CD4-positive, CD25-positive, alpha-beta regulatory T cell (primary cell): ENCODE results near the gene SPNS2. TPM values are rescaled to one million over a fixed set of nuclear protein-coding genes. Genes with fewer than 3 reads are reported as not detected.

Experiments used
- ATAC-seq, 2 donors: fragments of 150-1000 bp; cut with Tn5 transposase; one replicate each; pipeline ENCODE4 v1.10.0; 2021; ENCODE audit warnings: low read depth in 2 of 2, moderate number of reproducible peaks in 2 of 2, moderate library complexity in 1 of 2
- DNase-seq, 3 donors: peaks; one replicate each; pipeline versions ENCODE4 v3.0.0 to v3.0.0-alpha.2; 2012 to 2022; ENCODE audit warnings: mixed read lengths in 1 of 3
- H3K27ac ChIP-seq: one replicate; pipeline ENCODE4 v1.7.0; 2013; ENCODE audit warnings: mild to moderate bottlenecking, low read length; ENCODE audit not compliant: insufficient read depth, poor library complexity, severe bottlenecking
- H3K27me3 ChIP-seq: one replicate; pipeline ENCODE4 v1.7.0; 2013; ENCODE audit warnings: low read length; ENCODE audit not compliant: control insufficient read depth, insufficient read depth
- H3K36me3 ChIP-seq: one replicate; pipeline ENCODE4 v1.7.0; 2013; ENCODE audit warnings: mild to moderate bottlenecking, low read length, moderate library complexity; ENCODE audit not compliant: control insufficient read depth, insufficient read depth
- H3K4me1 ChIP-seq: 2 replicates; pipeline ENCODE4 v1.7.0; 2013; ENCODE audit warnings: mild to moderate bottlenecking, low read length; ENCODE audit not compliant: insufficient read depth, control insufficient read depth, poor library complexity, severe bottlenecking
- H3K4me3 ChIP-seq: one replicate; pipeline ENCODE4 v1.7.0; 2013; ENCODE audit warnings: low read depth, mild to moderate bottlenecking, low read length, moderate library complexity
- H3K9me3 ChIP-seq, 2 experiments: 1 replicate in 1 of 2; 2 replicates in 1 of 2; pipeline ENCODE4 v1.7.0; 2013; ENCODE audit warnings: low read length in 2 of 2, mild to moderate bottlenecking in 1 of 2, moderate library complexity in 1 of 2; ENCODE audit not compliant: control insufficient read depth in 2 of 2
- H3K27ac Mint-ChIP-seq, 3 donors: one replicate each; pipeline ENCODE4 v1.8.0; 2020 to 2022; ENCODE audit warnings: mild to moderate bottlenecking in 3 of 3, mixed read lengths in 3 of 3, moderate library complexity in 2 of 3
- H3K27me3 Mint-ChIP-seq: one replicate; pipeline ENCODE4 v1.8.0; 2022; ENCODE audit warnings: mild to moderate bottlenecking, mixed read lengths
- H3K36me3 Mint-ChIP-seq: one replicate; pipeline ENCODE4 v1.8.0; 2020; ENCODE audit warnings: mixed read lengths
- H3K4me1 Mint-ChIP-seq, 4 donors: one replicate each; pipeline ENCODE4 v1.8.0; 2020 to 2022; ENCODE audit warnings: mixed read lengths in 4 of 4, mild to moderate bottlenecking in 1 of 4
- H3K4me3 Mint-ChIP-seq, 4 donors: one replicate each; pipeline ENCODE4 v1.8.0; 2020 to 2022; ENCODE audit warnings: mild to moderate bottlenecking in 4 of 4, mixed read lengths in 4 of 4, moderate library complexity in 3 of 4
- H3K9me3 Mint-ChIP-seq, 7 donors: one replicate each; pipeline ENCODE4 v1.8.0; 2020 to 2022; ENCODE audit warnings: mixed read lengths in 7 of 7, mild to moderate bottlenecking in 3 of 7, moderate library complexity in 2 of 7
- polyA plus RNA-seq, 4 donors: library from polyadenylated mRNA; unstranded; fragments of 300-500 nt; fragmentation: Illumina TruSeq; gene quantifications; one replicate each; pipeline ENCODE4 v1.2.3, GENCODE V29; 2021
- total RNA-seq: library from RNA; stranded (reverse); gene quantifications from one replicate; pipeline ENCODE4 v1.2.3, GENCODE V29; 2022

Gene SPNS2
- total and polyA plus RNA-seq, 5 donors from 2014 or later = 0.94 TPM; not detected in 4

GRCh38 chr17:4508207-4508606 lies 9.5 kb downstream of the SPNS2 start:
- H3K36me3 Mint-ChIP-seq = no peaks in the 10 kb centered on the region
- no peak for DNase-seq
- Histone ChIP-seq H3K27ac (no peak overlapping the region), H3K36me3 (no peaks in the 10 kb centered on the region), H3K4me1 (peaks cover 13% of the 10 kb centered on the region), H3K4me3 (no peak overlapping the region), H3K27me3 (no peaks in the 10 kb centered on the region), H3K9me3 (no peaks in the 10 kb centered on the region)
- no peaks in the 10 kb centered on the region for H3K9me3 Mint-ChIP-seq
- H3K27ac Mint-ChIP-seq = no peak overlapping the region
- H3K4me3 Mint-ChIP-seq = no peak overlapping the region
- H3K4me1 Mint-ChIP-seq = peaks cover 0 to 23% (median 11%) of the 10 kb centered on the region in 4 donors
- no peak for ATAC-seq
- peaks cover 17% of the 10 kb centered on the region for H3K27me3 Mint-ChIP-seq

GRCh38 chr17:4509401-4509800 lies 10.7 kb downstream of the SPNS2 start:
- peak; percentile 45 to 48 for ATAC-seq
- H3K4me1 Mint-ChIP-seq = peaks cover 0 to 21% (median 9%) of the 10 kb centered on the region in 4 donors

GRCh38 chr17:4509923-4510617 lies 11.4 kb downstream of the SPNS2 start:
- no peaks in the 10 kb centered on the region for H3K9me3 ChIP-seq
- no peaks in the 10 kb centered on the region for H3K36me3 ChIP-seq
- H3K4me3 Mint-ChIP-seq = no peak overlapping the region
- no peak for ATAC-seq
- no peak overlapping the region for H3K27ac ChIP-seq
- H3K4me1 ChIP-seq = peaks cover 6% of the 10 kb centered on the region
- no peak overlapping the region for H3K4me3 ChIP-seq
- no peaks in the 10 kb centered on the region for H3K27me3 ChIP-seq
- H3K27me3 Mint-ChIP-seq = no peaks in the 10 kb centered on the region
- no peaks in the 10 kb centered on the region for H3K9me3 Mint-ChIP-seq
- H3K27ac Mint-ChIP-seq = no peak overlapping the region
- peaks cover 0 to 16% (median 9%) of the 10 kb centered on the region in 4 donors for H3K4me1 Mint-ChIP-seq
- no peak for DNase-seq
- H3K36me3 Mint-ChIP-seq = no peaks in the 10 kb centered on the region

More at GRCh38 chr17:4509401-4509800, 10.7 kb downstream of the SPNS2 start:
- peaks cover 7% of the 10 kb centered on the region for H3K4me1 ChIP-seq
- Mint-ChIP-seq H3K36me3 (no peaks in the 10 kb centered on the region), H3K4me3 (no peak overlapping the region), H3K9me3 (no peaks in the 10 kb centered on the region), H3K27me3 (peaks cover 5% of the 10 kb centered on the region), H3K27ac (peak overlapping the region in 1 of 3 donors; percentile 36)
- H3K4me3 ChIP-seq = no peak overlapping the region
- DNase-seq = peak in 1 of 3 donors; percentile 45
- no peaks in the 10 kb centered on the region for H3K27me3 ChIP-seq
- H3K9me3 ChIP-seq = no peaks in the 10 kb centered on the region
- no peaks in the 10 kb centered on the region for H3K36me3 ChIP-seq
- H3K27ac ChIP-seq = no peak overlapping the region

GRCh38 chr17:4510618-4510941 lies 11.9 kb downstream of the SPNS2 start:
- Mint-ChIP-seq H3K9me3 (no peaks in the 10 kb centered on the region), H3K4me1 (peaks cover 0 to 16% (median 9%) of the 10 kb centered on the region in 4 donors), H3K27ac (peak overlapping the region in 1 of 3 donors; percentile 55), H3K4me3 (no peak overlapping the region), H3K36me3 (no peaks in the 10 kb centered on the region), H3K27me3 (no peaks in the 10 kb centered on the region)
- DNase-seq = no peak
- Histone ChIP-seq H3K4me3 (no peak overlapping the region), H3K27ac (no peak overlapping the region), H3K9me3 (no peaks in the 10 kb centered on the region), H3K36me3 (no peaks in the 10 kb centered on the region), H3K27me3 (no peaks in the 10 kb centered on the region), H3K4me1 (peaks cover 6% of the 10 kb centered on the region)
- ATAC-seq = no peak

- H3K27ac Mint-ChIP-seq = peak overlapping the region in 1 of 3 donors; percentile 55
- DNase-seq (no peak), ATAC-seq (no peak)
- Histone ChIP-seq H3K9me3 (no peaks in the 10 kb centered on the region), H3K27ac (no peak overlapping the region), H3K27me3 (no peaks in the 10 kb centered on the region), H3K36me3 (no peaks in the 10 kb centered on the region), H3K4me3 (no peak overlapping the region), H3K4me1 (peaks cover 6% of the 10 kb centered on the region)
- no peaks in the 10 kb centered on the region for H3K36me3 Mint-ChIP-seq
- no peak overlapping the region for H3K4me3 Mint-ChIP-seq
- no peaks in the 10 kb centered on the region for H3K9me3 Mint-ChIP-seq
- H3K27me3 Mint-ChIP-seq = no peaks in the 10 kb centered on the region
- H3K4me1 Mint-ChIP-seq = peaks cover 0 to 16% (median 9%) of the 10 kb centered on the region in 4 donors
Observed at GRCh38 chr17:4511199-4511932, 12.7 kb downstream of the SPNS2 start.

GRCh38 chr17:4512156-4513112 lies 13.8 kb downstream of the SPNS2 start:
- H3K4me1 ChIP-seq = peaks cover 6% of the 10 kb centered on the region
- DNase-seq (no peak), ATAC-seq (no peak)
- Mint-ChIP-seq H3K9me3 (no peaks in the 10 kb centered on the region), H3K4me3 (no peak overlapping the region), H3K27me3 (no peaks in the 10 kb centered on the region), H3K27ac (peak overlapping the region in 1 of 3 donors; percentile 42), H3K36me3 (no peaks in the 10 kb centered on the region), H3K4me1 (peaks cover 0 to 16% (median 9%) of the 10 kb centered on the region in 4 donors)
- no peaks in the 10 kb centered on the region for H3K27me3 ChIP-seq
- no peaks in the 10 kb centered on the region for H3K36me3 ChIP-seq
- no peak overlapping the region for H3K4me3 ChIP-seq
- H3K9me3 ChIP-seq = no peaks in the 10 kb centered on the region
- no peak overlapping the region for H3K27ac ChIP-seq

- H3K27me3 Mint-ChIP-seq = no peaks in the 10 kb centered on the region
- no peaks in the 10 kb centered on the region for H3K9me3 Mint-ChIP-seq
- DNase-seq (no peak), ATAC-seq (no peak)
- H3K4me3 ChIP-seq = no peak overlapping the region
- no peak overlapping the region for H3K4me3 Mint-ChIP-seq
- H3K27ac ChIP-seq = no peak overlapping the region
- no peaks in the 10 kb centered on the region for H3K36me3 Mint-ChIP-seq
- H3K27me3 ChIP-seq = no peaks in the 10 kb centered on the region
- H3K36me3 ChIP-seq = no peaks in the 10 kb centered on the region
- H3K4me1 Mint-ChIP-seq = peaks cover 0 to 16% (median 9%) of the 10 kb centered on the region in 4 donors
- H3K4me1 ChIP-seq = peaks cover 6% of the 10 kb centered on the region
- H3K9me3 ChIP-seq = no peaks in the 10 kb centered on the region
- peak overlapping the region in 1 of 3 donors; percentile 42 for H3K27ac Mint-ChIP-seq
Observed at GRCh38 chr17:4513113-4514032, 14.7 kb downstream of the SPNS2 start.
